Upper lobe of right lung (tissue), 1 donor: ENCODE results near the gene DDHD1. TPM values are rescaled to one million over a fixed set of nuclear protein-coding genes. Genes with fewer than 3 reads are reported as not detected.

Experiments
- ATAC-seq: fragments of 200-7000 bp; cut with Tn5 transposase; one replicate; pipeline ENCODE4 v1.9.1; 2020; ENCODE audit warnings: mild to moderate bottlenecking, moderate library complexity
- DNase-seq: peaks from one replicate; pipeline ENCODE4 v3.0.0-alpha.2; 2020
- H3K27ac ChIP-seq: fragments of 200-600 bp; one replicate; pipeline ENCODE4 v1.8.0; 2022
- H3K27me3 ChIP-seq: fragments of 200-600 bp; one replicate; pipeline ENCODE4 v1.8.0; 2022; ENCODE audit warnings: mild to moderate bottlenecking
- H3K36me3 ChIP-seq: fragments of 200-600 bp; one replicate; pipeline ENCODE4 v1.8.0; 2022
- H3K4me1 ChIP-seq: fragments of 200-600 bp; one replicate; pipeline ENCODE4 v1.8.0; 2022
- H3K4me3 ChIP-seq: fragments of 200-600 bp; one replicate; pipeline ENCODE4 v1.8.0; 2022; ENCODE audit warnings: mild to moderate bottlenecking
- H3K9me3 ChIP-seq: fragments of 200-600 bp; one replicate; pipeline ENCODE4 v1.8.0; 2022
- intact Hi-C: fragments of 100-400 bp; cut with DNase I; formaldehyde crosslinking; loops from one replicate; pipeline ENCODE4 v1.11.0; 2022
- total RNA-seq: library from RNA; stranded (reverse); fragmentation: NEBNext Ultra II Directional; extraction: Animal tissue kit (Norgen Biotek cat#: 25700); gene quantifications from one replicate; pipeline ENCODE4 v1.2.1, GENCODE V29; 2021
- TF ChIP-seq, protein P1 (sequence below): fragments of 200-600 bp; IDR thresholded peaks from one replicate; pipeline ENCODE4 v1.8.0; 2022; ENCODE audit warnings: antibody characterized with exemption
- donor health status: DM: no; HTN: yes; CAD: no; lungs with severe emphysema.

The DDHD1 gene
- total RNA-seq, 1 donor from 2014 or later, result 25.3 TPM

GRCh38 chr14:53032838-53033390 is 120.2 kb downstream of the DDHD1 start:
- no peak overlapping the region for H3K4me3 ChIP-seq
- H3K36me3 ChIP-seq, result no peaks in the 10 kb centered on the region
- H3K9me3 ChIP-seq, result no peaks in the 10 kb centered on the region
- ATAC-seq, result no peak
- intact Hi-C loops, result no loop called here
- H3K27me3 ChIP-seq, result no peaks in the 10 kb centered on the region
- TF ChIP-seq, protein P1, sequence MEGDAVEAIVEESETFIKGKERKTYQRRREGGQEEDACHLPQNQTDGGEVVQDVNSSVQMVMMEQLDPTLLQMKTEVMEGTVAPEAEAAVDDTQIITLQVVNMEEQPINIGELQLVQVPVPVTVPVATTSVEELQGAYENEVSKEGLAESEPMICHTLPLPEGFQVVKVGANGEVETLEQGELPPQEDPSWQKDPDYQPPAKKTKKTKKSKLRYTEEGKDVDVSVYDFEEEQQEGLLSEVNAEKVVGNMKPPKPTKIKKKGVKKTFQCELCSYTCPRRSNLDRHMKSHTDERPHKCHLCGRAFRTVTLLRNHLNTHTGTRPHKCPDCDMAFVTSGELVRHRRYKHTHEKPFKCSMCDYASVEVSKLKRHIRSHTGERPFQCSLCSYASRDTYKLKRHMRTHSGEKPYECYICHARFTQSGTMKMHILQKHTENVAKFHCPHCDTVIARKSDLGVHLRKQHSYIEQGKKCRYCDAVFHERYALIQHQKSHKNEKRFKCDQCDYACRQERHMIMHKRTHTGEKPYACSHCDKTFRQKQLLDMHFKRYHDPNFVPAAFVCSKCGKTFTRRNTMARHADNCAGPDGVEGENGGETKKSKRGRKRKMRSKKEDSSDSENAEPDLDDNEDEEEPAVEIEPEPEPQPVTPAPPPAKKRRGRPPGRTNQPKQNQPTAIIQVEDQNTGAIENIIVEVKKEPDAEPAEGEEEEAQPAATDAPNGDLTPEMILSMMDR, result no peak
- H3K4me1 ChIP-seq, result peaks cover 16% of the 10 kb centered on the region
- no peak overlapping the region for H3K27ac ChIP-seq
- no peak for DNase-seq

- H3K4me3 ChIP-seq, result no peak overlapping the region
- H3K27ac ChIP-seq, result no peak overlapping the region
- DNase-seq (no peak), ATAC-seq (peak; percentile 49)
- H3K27me3 ChIP-seq, result no peaks in the 10 kb centered on the region
- TF ChIP-seq, protein P1, result no peak
- no peaks in the 10 kb centered on the region for H3K36me3 ChIP-seq
- intact Hi-C loops, result no loop called here
- H3K4me1 ChIP-seq, result peaks cover 16% of the 10 kb centered on the region
- H3K9me3 ChIP-seq, result no peaks in the 10 kb centered on the region
These were observed 120.8 kb downstream of the DDHD1 start for GRCh38 chr14:53032161-53032803.

DNA sequence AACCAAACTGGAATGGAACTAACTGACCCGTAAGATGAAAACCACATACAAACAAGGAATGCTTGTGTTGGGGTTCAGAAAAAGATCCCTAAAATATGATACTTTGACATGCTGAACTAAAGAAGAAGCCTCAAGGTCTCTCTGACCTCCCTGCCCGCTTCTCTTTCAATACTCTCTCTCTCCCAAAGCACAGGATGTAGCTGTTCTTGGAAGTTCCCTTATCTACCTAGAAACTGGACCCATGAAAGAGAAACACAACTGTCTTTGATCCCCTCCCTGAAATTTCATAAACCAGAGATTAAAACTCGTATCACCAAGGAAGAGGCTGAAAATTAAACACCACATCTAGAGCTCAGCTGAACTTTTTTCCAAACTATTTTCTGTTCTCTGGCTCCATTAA is 125.6 kb downstream of the DDHD1 start:
- no peak overlapping the region for H3K27ac ChIP-seq
- no peak for ATAC-seq
- intact Hi-C loops, result no loop called here
- TF ChIP-seq, protein P1, result no peak
- no peaks in the 10 kb centered on the region for H3K9me3 ChIP-seq
- H3K4me3 ChIP-seq, result no peak overlapping the region
- H3K27me3 ChIP-seq, result no peaks in the 10 kb centered on the region
- DNase-seq, result no peak
- H3K4me1 ChIP-seq, result peaks cover 6% of the 10 kb centered on the region
- H3K36me3 ChIP-seq, result no peaks in the 10 kb centered on the region

DNA sequence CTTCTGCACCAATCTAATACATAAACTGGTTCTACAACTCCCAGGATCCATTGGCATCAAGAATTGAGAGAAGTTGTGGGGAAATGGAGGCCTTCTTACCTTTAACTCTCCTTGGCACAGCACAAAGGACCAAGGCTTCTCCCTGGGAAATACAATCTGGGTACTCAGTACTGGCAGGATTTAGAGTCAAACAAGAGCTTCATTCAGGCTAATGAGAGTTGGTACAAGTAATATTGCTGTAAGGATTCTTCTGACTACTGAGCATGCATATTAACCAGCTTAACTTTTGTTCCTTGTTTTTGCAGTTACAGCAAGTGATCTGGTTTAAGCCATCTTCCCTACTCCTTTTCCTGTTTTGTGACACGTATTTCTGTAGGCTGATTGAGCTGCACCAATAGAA is 126.1 kb downstream of the DDHD1 start:
- Histone ChIP-seq H3K4me3 (no peak overlapping the region), H3K4me1 (peaks cover 6% of the 10 kb centered on the region), H3K36me3 (no peaks in the 10 kb centered on the region), H3K27me3 (no peaks in the 10 kb centered on the region), H3K9me3 (no peaks in the 10 kb centered on the region), H3K27ac (no peak overlapping the region)
- intact Hi-C loops, result no loop called here
- ATAC-seq (no peak), DNase-seq (no peak)
- TF ChIP-seq, protein P1, result no peak

DNA sequence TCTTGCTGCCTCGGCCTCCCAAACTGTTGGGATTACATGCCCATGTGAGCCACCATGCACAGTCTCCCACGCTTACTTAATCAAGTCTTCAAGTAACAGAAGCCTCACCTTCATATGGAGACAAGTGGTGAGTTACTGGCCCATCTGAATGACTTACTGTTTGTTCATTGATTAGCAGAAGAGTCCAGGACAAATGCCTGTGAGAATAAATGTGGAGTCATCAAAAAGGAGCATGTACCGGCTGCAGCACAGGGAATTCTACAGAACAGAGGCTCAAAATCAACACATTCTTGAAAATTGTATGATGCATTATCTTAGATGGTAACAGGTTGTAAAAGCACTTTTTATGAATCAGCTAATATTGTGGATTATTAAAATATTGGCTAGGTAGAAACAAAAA is 129.8 kb downstream of the DDHD1 start:
- TF ChIP-seq, protein P1, result no peak
- intact Hi-C loops, result no loop called here
- no peak for ATAC-seq

More for the DNA sequence above, 129.8 kb downstream of the DDHD1 start:
- Histone ChIP-seq H3K4me1 (no peaks in the 10 kb centered on the region), H3K27me3 (no peaks in the 10 kb centered on the region), H3K27ac (no peak overlapping the region), H3K9me3 (no peaks in the 10 kb centered on the region), H3K4me3 (no peak overlapping the region), H3K36me3 (no peaks in the 10 kb centered on the region)
- DNase-seq, result no peak
